Fibroblast of upper back skin (primary cell): ENCODE measurements around the gene SNX32.
"Not testable (repeated sequence)": the region's sequence is repeated elsewhere in the genome, so short reads cannot be mapped to it uniquely, and the experiment has no call there.

ENCODE experiments used
- DNase-seq: peaks from one replicate; pipeline ENCODE4 v3.0.0-alpha.2; 2013

The SNX32 gene

DNA sequence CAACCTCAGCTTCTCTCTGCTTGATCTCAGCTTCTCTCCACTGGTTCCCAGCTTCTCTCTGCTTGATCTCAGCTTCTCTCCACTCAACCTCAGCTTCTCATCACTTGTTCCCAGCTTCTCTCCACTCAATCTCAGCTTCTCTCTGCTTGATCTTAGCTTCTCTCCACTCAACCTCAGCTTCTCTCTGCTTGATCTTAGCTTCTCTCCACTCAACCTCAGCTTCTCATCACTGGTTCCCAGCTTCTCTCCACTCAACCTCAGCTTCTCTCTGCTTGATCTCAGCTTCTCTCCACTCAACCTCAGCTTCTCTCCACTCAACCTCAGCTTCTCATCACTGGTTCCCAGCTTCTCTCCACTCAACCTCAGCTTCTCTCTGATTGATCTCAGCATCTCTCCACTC lies 1.5 kb upstream of the SNX32 start:
- DNase-seq = not testable (repeated sequence)

DNA sequence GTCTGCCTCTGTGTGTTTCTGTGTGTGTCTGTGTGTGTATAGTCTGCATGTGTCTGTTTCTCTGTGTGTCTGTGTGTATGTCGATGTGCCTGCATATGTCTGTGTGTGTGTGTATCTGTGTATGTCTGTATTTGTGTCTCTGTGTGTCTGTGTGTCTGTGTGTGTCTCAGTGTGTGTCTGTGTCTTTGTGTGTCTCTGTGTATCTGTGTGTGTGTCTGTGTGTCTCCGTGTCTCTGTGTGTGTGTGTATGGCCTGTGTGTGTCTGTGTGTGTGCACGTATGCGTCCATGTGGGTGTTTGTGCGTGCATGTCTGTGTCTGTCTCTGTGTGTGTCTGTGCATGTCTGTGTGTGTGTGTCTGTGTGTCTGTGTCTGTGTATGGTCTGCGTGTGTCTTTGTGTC lies 439 bp downstream of the SNX32 start:
- DNase-seq = no peak

GRCh38 chr11:65842144-65842543 lies 8.4 kb downstream of the SNX32 start:
- no peak for DNase-seq

GRCh38 chr11:65843811-65844210 lies 10.0 kb downstream of the SNX32 start:
- no peak for DNase-seq

GRCh38 chr11:65844231-65844872 lies 10.6 kb downstream of the SNX32 start:
- DNase-seq = no peak

GRCh38 chr11:65847746-65848145 lies 14.0 kb downstream of the SNX32 start:
- no peak for DNase-seq

- DNase-seq = not testable (repeated sequence)
These were observed 14.9 kb downstream of the SNX32 start for GRCh38 chr11:65848693-65849092.

DNA sequence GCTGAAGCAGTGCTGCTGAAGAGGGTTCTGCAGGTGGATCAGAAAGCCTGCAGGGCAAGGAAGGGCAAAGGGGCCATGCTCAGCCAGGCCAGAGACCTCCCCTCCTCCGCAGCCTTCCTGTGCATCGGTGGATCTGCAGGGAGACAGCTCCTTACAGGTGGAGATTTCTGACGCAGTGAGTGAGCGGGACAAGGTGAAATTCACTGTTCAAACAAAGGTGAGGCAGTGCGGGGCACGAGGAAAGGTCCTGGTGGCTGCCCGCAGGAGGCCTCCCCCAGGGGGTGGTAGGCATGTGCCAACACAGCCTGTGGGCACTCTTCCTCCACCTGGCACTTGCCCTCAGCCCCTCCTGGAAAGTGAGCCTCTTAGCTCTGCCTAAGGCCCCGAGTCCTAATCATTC lies 15.6 kb downstream of the SNX32 start:
- no peak for DNase-seq

DNA sequence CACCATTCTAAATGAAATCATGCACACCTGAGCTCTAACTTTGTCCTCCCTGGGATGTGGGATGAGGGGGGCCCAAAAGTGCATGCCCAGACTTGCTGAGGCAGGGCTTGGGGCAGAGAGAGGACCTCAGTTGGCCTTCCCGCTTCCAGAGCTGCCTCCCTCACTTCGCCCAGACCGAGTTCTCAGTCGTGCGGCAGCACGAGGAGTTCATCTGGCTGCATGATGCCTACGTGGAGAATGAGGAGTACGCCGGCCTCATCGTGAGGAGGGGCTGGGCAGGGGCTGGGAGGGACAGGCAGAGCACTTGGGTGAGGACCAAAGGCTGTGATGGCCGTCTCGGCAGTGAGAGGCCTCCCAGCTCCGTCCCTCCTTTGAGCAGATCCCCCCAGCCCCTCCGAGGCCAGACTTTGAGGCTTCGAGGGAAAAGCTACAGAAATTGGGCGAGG lies 16.0 kb downstream of the SNX32 start:
- no peak for DNase-seq

DNA sequence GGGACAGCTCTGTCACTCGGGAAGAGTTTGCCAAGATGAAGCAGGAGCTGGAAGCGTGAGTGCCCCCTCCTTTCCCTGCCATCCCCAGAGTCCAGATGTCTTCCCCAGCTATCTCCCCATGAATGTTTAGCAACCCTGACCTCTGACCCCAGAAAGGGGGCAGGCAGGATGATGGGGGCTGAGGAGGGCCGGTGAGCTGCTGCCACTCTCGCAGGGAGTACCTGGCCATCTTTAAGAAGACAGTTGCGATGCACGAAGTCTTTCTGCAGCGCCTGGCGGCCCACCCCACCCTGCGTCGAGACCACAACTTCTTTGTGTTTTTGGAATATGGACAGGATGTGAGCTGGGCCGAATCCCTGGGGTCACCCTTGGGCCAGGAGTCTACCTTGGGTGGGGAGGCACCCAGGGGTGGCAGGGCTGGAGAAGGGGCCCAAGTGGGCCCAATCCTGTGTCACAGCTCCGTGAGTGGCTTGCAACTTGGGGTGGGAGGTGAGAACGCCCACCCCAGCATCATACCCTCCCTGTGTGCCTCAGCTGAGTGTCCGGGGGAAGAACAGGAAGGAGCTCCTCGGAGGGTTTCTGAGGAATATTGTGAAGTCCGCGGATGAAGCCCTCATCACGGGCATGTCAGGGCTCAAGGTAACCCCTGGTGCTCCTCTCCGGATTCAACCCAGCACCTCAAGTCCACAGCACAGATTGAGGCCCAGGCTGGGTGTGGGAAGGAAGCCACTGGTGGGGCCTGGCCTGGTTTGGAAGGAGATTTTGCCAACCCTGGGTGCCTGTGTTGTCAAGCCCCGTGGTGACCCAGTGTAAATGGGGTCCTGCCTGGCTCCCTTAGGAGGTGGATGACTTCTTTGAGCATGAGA lies 16.7 kb downstream of the SNX32 start:
- DNase-seq = no peak

- no peak for DNase-seq
These were observed 17.4 kb downstream of the SNX32 start for GRCh38 chr11:65851083-65851579.

DNA sequence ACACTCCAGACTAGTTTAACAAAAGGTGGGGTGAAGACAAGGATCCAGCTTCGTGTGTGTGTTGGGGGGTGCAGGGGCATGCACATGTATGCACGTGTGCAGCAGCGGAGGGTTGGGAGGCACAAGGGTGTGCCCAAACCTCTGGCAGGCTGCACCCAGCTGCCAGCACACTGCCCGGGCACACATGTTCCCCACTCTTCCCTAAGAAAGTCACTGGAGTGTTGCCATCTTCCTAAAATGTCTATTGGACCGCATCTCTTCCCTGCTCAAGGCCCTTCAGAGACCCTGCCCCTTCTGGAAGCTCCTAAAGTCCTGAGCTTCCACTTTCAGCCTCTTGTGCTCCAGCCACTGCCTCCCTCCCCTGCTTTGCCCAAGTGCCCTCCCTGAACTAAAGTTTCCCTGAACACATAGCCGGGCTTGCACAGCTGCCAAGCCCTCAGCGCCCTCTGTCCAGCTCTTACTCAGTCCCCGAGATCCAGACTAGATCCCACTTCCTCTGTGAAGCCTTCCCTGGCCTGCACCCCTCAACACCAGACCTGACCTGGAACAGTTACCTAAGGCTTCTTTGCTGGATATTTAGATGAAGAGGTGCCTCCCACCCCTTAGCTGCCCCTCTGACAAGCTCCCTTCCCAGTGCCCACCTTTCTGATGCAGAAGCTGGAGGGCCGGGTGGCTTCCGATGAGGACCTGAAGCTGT lies 18.2 kb downstream of the SNX32 start:
- DNase-seq = no peak

DNA sequence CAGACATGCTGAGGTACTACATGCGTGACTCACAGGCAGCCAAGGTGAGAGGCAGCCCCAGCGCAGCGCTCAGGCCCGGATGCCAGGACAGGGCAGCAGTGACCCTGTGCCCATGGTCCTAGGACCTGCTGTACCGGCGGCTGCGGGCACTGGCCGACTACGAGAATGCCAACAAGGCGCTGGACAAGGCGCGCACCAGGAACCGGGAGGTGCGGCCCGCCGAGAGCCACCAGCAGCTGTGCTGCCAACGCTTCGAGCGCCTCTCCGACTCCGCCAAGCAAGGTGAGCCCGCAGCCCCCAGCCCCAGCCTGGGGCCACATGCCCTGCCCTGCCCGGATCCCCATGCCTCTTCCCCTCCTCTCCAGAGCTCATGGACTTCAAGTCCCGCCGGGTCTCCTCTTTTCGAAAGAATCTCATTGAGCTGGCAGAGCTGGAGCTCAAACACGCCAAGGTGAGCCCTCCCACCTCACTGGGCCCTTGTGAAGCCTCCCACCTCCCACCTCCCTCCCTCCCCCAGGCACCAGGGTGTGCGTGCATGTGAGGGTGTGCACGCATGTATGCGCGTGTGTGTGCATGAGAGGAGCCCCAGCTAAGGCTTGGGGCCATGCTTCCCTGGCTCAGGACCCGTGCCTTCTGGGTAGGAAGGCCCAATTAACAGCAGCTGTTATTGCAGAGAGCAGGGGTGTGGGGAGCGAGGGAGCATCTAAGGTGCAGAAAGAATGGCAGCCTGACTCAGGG lies 18.9 kb downstream of the SNX32 start:
- no peak for DNase-seq

- DNase-seq = no peak
These were observed 19.6 kb downstream of the SNX32 start for GRCh38 chr11:65853246-65853979.

DNA sequence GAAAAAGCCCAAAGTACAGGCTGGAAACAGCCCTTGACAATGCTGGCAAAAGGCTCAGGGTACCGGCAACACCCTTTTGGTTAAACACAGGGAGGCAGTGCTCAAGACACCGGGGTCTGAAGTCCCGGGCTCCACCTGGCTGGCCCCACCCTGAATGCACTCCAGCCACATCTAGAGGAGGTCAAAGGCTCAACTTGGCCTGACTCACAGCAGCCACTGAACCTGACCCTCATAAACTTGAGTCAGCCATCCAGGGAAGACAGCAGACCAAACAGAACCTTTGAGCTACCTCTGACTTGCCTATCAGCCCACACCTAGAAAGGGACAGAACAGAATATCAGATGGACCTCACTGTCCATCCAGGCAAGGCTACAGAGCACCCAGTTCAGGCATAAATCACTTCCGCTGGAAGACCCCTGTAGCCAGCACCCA lies 20.4 kb downstream of the SNX32 start:
- DNase-seq = no peak

DNA sequence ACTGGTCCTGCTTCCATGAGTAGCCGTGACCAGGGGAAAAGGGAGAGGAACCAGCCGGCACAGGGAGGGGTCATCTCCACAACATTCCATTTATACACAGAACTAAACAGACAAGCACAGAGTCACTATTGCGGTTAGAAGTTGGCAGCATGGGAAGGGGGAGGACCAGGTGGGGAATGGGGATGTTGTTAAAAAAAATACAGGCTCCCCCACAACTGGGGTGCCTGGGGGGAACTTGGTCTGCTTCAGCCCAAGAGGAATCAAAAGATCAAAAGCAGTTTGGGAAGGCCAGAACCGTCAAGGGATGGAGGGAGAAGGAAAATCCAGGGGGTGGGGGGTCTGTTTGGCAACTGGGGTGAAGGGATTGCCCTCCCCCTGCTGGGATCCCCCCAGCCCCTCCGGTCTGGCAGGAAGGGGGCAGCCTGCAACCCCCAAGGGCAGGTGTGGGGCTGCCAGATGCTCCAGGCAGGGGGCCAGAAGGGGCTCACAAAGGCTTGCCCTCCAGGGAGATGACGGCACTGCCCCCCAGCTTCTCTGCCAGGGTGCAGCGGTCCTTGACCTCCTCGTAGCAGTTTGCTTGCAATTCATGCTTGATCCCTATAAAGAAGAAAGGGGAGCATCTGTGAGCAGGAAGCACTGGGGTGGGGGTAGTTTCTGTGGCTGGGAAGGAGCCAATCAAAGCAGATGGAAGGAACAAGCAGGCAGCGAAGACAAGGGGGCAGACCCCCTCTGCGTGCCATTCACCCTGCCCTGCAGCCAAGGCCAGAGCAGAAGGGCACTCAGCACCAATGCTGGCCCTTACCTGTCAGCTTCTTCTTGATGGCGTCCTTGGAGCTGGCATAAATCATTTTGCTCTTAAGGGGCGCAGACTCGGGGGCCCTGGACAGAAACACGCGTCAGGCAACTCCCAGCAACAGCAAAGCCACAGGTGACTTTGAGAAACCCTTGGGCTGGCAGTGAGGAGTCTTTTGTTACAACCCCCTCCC lies 21.4 kb downstream of the SNX32 start:
- no peak for DNase-seq

- no peak for DNase-seq
These were observed 22.2 kb downstream of the SNX32 start for GRCh38 chr11:65855927-65856363.

GRCh38 chr11:65856689-65857499 lies 23.1 kb downstream of the SNX32 start:
- no peak for DNase-seq

DNA sequence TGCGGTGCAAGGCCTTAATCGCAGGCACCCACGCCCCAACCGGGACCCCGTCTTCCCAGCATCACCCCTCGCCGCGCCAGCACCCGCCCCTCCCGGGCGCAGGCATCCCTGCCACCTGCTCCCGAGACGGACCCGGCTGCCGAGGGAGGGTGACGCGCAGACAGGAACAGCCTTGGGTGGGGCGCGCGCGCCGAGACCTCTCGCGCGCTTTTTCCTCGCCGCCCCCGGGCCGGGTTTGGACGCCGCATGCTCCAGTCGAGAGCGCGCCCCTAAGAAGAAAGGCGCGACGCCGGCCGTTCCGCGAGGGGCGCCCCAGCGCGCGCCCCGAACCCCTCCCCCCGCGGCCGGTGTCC lies 23.7 kb downstream of the SNX32 start:
- no peak for DNase-seq
